H9 (cell line): ENCODE data around the gene EAF1. TPM values are rescaled to one million over a fixed set of nuclear protein-coding genes. Genes with fewer than 3 reads are reported as not detected.

Source experiments
- DNase-seq: peaks from one replicate; pipeline ENCODE4 v3.0.0-alpha.2; 2017
- H2AFZ ChIP-seq: one replicate; pipeline ENCODE4 v1.6.1; 2013; ENCODE audit warnings: mild to moderate bottlenecking, low read length, control low read depth, moderate library complexity
- H2AK5ac ChIP-seq: 2 replicates; pipeline ENCODE4 v1.6.1; 2013; ENCODE audit warnings: low read length, control low read depth, mixed read lengths; ENCODE audit not compliant: insufficient read length
- H2BK120ac ChIP-seq: one replicate; pipeline ENCODE4 v1.6.1; 2013; ENCODE audit warnings: low read depth, mild to moderate bottlenecking, low read length, control low read depth, inconsistent platforms; ENCODE audit not compliant: poor library complexity, severe bottlenecking
- H2BK12ac ChIP-seq: 2 replicates; pipeline ENCODE4 v1.6.1; 2013; ENCODE audit warnings: low read length, control low read depth, mixed read lengths, low read depth; ENCODE audit not compliant: insufficient read length
- H2BK15ac ChIP-seq: 2 replicates; pipeline ENCODE4 v1.6.1; 2013; ENCODE audit warnings: low read depth, low read length, control low read depth
- H2BK20ac ChIP-seq: one replicate; pipeline ENCODE4 v1.6.1; 2013; ENCODE audit warnings: low read depth, mild to moderate bottlenecking, low read length, control low read depth, inconsistent platforms; ENCODE audit not compliant: poor library complexity, severe bottlenecking
- H2BK5ac ChIP-seq: 2 replicates; pipeline ENCODE4 v1.6.1; 2013; ENCODE audit warnings: low read length, control low read depth, mixed read lengths; ENCODE audit not compliant: insufficient read length
- H3K14ac ChIP-seq: 2 replicates; pipeline ENCODE4 v1.6.1; 2013; ENCODE audit warnings: low read length, control low read depth; ENCODE audit not compliant: insufficient read depth
- H3K18ac ChIP-seq: 2 replicates; pipeline ENCODE4 v1.6.1; 2013; ENCODE audit warnings: low read depth, mild to moderate bottlenecking, mixed read lengths, low read length, control low read depth; ENCODE audit not compliant: insufficient read length
- H3K23ac ChIP-seq: 2 replicates; pipeline ENCODE4 v1.6.1; 2013; ENCODE audit warnings: low read length, control low read depth, mixed read lengths, low read depth; ENCODE audit not compliant: insufficient read length
- H3K23me2 ChIP-seq: 2 replicates; pipeline ENCODE4 v1.6.1; 2013; ENCODE audit warnings: low read depth, mild to moderate bottlenecking, mixed read lengths, low read length, control low read depth; ENCODE audit not compliant: insufficient read length, poor library complexity, severe bottlenecking
- H3K27ac ChIP-seq: 2 replicates; pipeline ENCODE4 v1.5.1; 2013; ENCODE audit warnings: low read length, control low read depth, mixed read lengths, low read depth; ENCODE audit not compliant: insufficient read length
- H3K27me3 ChIP-seq: 2 replicates; pipeline ENCODE4 v1.6.1; 2013; ENCODE audit warnings: low read length, control low read depth, inconsistent platforms; ENCODE audit not compliant: insufficient read depth
- H3K4ac ChIP-seq: 2 replicates; pipeline ENCODE4 v1.6.1; 2013; ENCODE audit warnings: low read depth, mild to moderate bottlenecking, control low read depth, inconsistent platforms, low read length, moderate library complexity
- H3K4me1 ChIP-seq: 2 replicates; pipeline ENCODE4 v1.6.1; 2013; ENCODE audit warnings: low read length, control low read depth, inconsistent platforms; ENCODE audit not compliant: insufficient read depth
- H3K4me2 ChIP-seq: 2 replicates; pipeline ENCODE4 v1.6.1; 2013; ENCODE audit warnings: low read length, control low read depth, mixed read lengths; ENCODE audit not compliant: insufficient read length, insufficient read depth
- H3K56ac ChIP-seq: 2 replicates; pipeline ENCODE4 v1.6.1; 2013; ENCODE audit warnings: low read depth, mild to moderate bottlenecking, mixed read lengths, low read length, control low read depth; ENCODE audit not compliant: insufficient read length
- H3K79me1 ChIP-seq: 2 replicates; pipeline ENCODE4 v1.6.1; 2013; ENCODE audit warnings: low read depth, mild to moderate bottlenecking, moderate library complexity, low read length, control low read depth, inconsistent platforms; ENCODE audit not compliant: insufficient read depth, poor library complexity, severe bottlenecking
- H3K79me2 ChIP-seq: 2 replicates; pipeline ENCODE4 v1.6.1; 2013; ENCODE audit warnings: low read length, control low read depth, inconsistent platforms; ENCODE audit not compliant: insufficient read depth
- H3K9ac ChIP-seq: 2 replicates; pipeline ENCODE4 v1.6.1; 2013; ENCODE audit warnings: low read length, control low read depth, mixed read lengths; ENCODE audit not compliant: insufficient read length; ENCODE audit errors: extremely low read depth
- H3K9me3 ChIP-seq: one replicate; pipeline ENCODE4 v1.6.1; 2013; ENCODE audit warnings: low read depth, low read length, inconsistent platforms; ENCODE audit not compliant: control insufficient read depth
- H3T11ph ChIP-seq: one replicate; pipeline ENCODE4 v1.6.1; 2013; ENCODE audit warnings: mild to moderate bottlenecking, low read length, control low read depth, inconsistent platforms
- H4K20me1 ChIP-seq: one replicate; pipeline ENCODE4 v1.6.1; 2013; ENCODE audit not compliant: control insufficient read depth, insufficient read length, insufficient read depth
- H4K5ac ChIP-seq: 2 replicates; pipeline ENCODE4 v1.6.1; 2013; ENCODE audit warnings: low read depth, mild to moderate bottlenecking, mixed read lengths, low read length, control low read depth; ENCODE audit not compliant: insufficient read length
- H4K8ac ChIP-seq: replicated peaks from 2 replicates; pipeline ENCODE4 v1.6.1; 2013; ENCODE audit warnings: low read length, control low read depth, mixed read lengths, low read depth; ENCODE audit not compliant: insufficient read length
- H4K91ac ChIP-seq: 2 replicates; pipeline ENCODE4 v1.6.1; 2013; ENCODE audit warnings: low read depth, mild to moderate bottlenecking, moderate library complexity, mixed read lengths, low read length, control low read depth; ENCODE audit not compliant: insufficient read length
- H3K27ac Mint-ChIP-seq, 3 experiments: 2 replicates in 2 of 3; 3 replicates in 1 of 3; pipeline ENCODE4 v1.8.0; 2020 to 2021; ENCODE audit warnings: mixed read lengths in 3 of 3, mild to moderate bottlenecking in 1 of 3, moderate library complexity in 1 of 3
- H3K27me3 Mint-ChIP-seq: 2 replicates; pipeline ENCODE4 v1.8.0; 2021; ENCODE audit warnings: low read depth, mild to moderate bottlenecking, moderate library complexity, mixed read lengths
- H3K36me3 Mint-ChIP-seq, 3 experiments: 2 replicates in 2 of 3; 3 replicates in 1 of 3; pipeline ENCODE4 v1.8.0; 2020 to 2021; ENCODE audit warnings: low read depth in 3 of 3, mixed read lengths in 3 of 3; ENCODE audit not compliant: insufficient read depth in 1 of 3
- H3K4me1 Mint-ChIP-seq, 2 experiments: 2 replicates each; pipeline ENCODE4 v1.8.0; 2020; ENCODE audit warnings: mixed read lengths in 2 of 2
- H3K4me3 Mint-ChIP-seq, 2 experiments: 2 replicates in 1 of 2; 3 replicates in 1 of 2; pipeline ENCODE4 v1.8.0; 2020 to 2021; ENCODE audit warnings: mild to moderate bottlenecking in 2 of 2, mixed read lengths in 2 of 2, moderate library complexity in 1 of 2
- H3K9me3 Mint-ChIP-seq, 2 experiments: 2 replicates in 1 of 2; 3 replicates in 1 of 2; pipeline ENCODE4 v1.8.0; 2020; ENCODE audit warnings: mild to moderate bottlenecking in 2 of 2, mixed read lengths in 2 of 2, moderate library complexity in 1 of 2
- WGBS: extraction: QIAGEN DNeasy Blood & Tissue Kit; methylation state at CpG from one replicate; pipeline ENCODE4 v1.1.7; 2013; ENCODE audit warnings: missing lambda C conversion rate, low lambda C conversion rate, mixed read lengths; ENCODE audit not compliant: insufficient read length; ENCODE audit errors: extremely low coverage; 5-methylcytosine and 5-hydroxymethylcytosine counted together
- total RNA-seq: library from RNA; stranded (reverse); gene quantifications from 2 replicates; pipeline ENCODE4 v1.2.1, GENCODE V29; 2021
- TF ChIP-seq, protein P1 (sequence below): fragments of 200-600 bp; sonication (generic); conservative IDR thresholded peaks from 3 replicates; pipeline ENCODE4 v1.8.0; 2021; ENCODE audit warnings: antibody characterized with exemption, mild to moderate bottlenecking

The EAF1 gene
- total RNA-seq, 1 experiment from 2014 or later = 34.3 TPM

DNA sequence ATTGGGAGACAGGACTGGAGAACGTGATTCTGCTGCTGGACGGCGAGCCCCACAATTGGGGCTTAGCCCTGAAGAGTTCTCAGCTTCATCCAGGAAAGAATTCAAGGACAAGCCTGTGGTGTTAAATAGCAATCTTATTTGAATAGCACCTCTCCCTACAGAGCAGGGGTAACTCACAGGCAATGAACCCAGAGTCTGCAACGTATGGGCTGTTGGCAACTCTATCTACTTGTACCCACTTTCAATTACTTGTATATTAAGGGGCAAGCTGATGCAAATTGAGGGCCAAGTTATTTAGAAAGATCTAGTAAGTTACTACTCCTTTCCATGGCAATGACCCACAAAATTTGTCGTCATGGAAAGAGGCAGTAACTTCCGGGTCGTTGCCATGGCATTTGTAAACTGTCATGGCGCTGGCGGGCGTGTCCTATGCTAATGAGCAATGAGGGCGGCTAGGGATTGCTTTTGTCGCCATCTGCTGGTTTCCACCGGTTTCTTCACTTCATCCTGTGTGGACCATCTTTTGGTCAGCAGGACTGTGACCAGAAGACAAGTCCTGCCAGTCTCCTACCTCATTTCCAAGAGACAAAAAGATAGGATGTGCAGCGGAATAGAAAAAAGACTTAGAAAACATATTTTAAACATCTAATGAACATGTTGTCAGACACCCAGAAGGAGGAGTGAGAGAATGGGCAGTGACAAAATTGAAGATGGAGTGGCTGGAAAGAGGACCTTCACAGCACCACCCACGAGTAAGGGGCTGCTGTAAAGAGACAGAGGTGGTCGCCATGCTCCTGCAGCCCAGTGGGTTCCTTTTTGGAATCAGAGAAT lies 49.2 kb upstream of the EAF1 start:
- no peaks in the 10 kb centered on the region for H3K79me1 ChIP-seq
- peak overlapping the region in 2 of 3 experiments; percentile 73 to 92; a peak in 3 of 7 replicates for H3K27ac Mint-ChIP-seq
- DNase-seq = peak; percentile 93
- H3K23me2 ChIP-seq = no peaks in the 10 kb centered on the region
- no peak overlapping the region for H2BK120ac ChIP-seq
- no peak overlapping the region for H3T11ph ChIP-seq
- no peak overlapping the region for H4K5ac ChIP-seq
- no peak overlapping the region for H4K91ac ChIP-seq
- H3K14ac ChIP-seq = no peak overlapping the region
- no peaks in the 10 kb centered on the region for H3K9me3 ChIP-seq
- no peak overlapping the region for H2BK12ac ChIP-seq
- H3K27ac ChIP-seq = no peak overlapping the region
- H3K36me3 Mint-ChIP-seq = no peaks in the 10 kb centered on the region
- no peak overlapping the region for H2AFZ ChIP-seq
- no peaks in the 10 kb centered on the region for H3K4me1 ChIP-seq
- no peak overlapping the region for H2AK5ac ChIP-seq
- TF ChIP-seq, protein P1, sequence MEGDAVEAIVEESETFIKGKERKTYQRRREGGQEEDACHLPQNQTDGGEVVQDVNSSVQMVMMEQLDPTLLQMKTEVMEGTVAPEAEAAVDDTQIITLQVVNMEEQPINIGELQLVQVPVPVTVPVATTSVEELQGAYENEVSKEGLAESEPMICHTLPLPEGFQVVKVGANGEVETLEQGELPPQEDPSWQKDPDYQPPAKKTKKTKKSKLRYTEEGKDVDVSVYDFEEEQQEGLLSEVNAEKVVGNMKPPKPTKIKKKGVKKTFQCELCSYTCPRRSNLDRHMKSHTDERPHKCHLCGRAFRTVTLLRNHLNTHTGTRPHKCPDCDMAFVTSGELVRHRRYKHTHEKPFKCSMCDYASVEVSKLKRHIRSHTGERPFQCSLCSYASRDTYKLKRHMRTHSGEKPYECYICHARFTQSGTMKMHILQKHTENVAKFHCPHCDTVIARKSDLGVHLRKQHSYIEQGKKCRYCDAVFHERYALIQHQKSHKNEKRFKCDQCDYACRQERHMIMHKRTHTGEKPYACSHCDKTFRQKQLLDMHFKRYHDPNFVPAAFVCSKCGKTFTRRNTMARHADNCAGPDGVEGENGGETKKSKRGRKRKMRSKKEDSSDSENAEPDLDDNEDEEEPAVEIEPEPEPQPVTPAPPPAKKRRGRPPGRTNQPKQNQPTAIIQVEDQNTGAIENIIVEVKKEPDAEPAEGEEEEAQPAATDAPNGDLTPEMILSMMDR = peak; percentile 92
- H3K18ac ChIP-seq = no peak overlapping the region
- no peak overlapping the region for H2BK15ac ChIP-seq
- H3K9me3 Mint-ChIP-seq = no peaks in the 10 kb centered on the region; a peak in 1 of 5 replicates
- H3K79me2 ChIP-seq = no peaks in the 10 kb centered on the region
- peak overlapping the region; percentile 25 to 46; a peak in 2 of 5 replicates for H3K4me3 Mint-ChIP-seq
- H3K4me1 Mint-ChIP-seq = peaks cover 3 to 5% of the 10 kb centered on the region in 2 experiments; a peak in 3 of 4 replicates
- no peak overlapping the region for H3K9ac ChIP-seq
- H2BK5ac ChIP-seq = no peak overlapping the region
- H3K23ac ChIP-seq = no peak overlapping the region
- H3K27me3 ChIP-seq = no peaks in the 10 kb centered on the region
- no peak overlapping the region for H3K56ac ChIP-seq
- no peak overlapping the region for H4K8ac ChIP-seq
- whole genome bisulfite sequencing = no CpG with 5 or more reads among the region's 16 CpGs
- H3K4ac ChIP-seq = no peak overlapping the region
- H3K4me2 ChIP-seq = no peak overlapping the region
- H2BK20ac ChIP-seq = no peak overlapping the region
- H3K27me3 Mint-ChIP-seq = no peaks in the 10 kb centered on the region
- H4K20me1 ChIP-seq = no peaks in the 10 kb centered on the region
